Activated T-helper 17 cell treated with anti-CD3 and anti-CD28 coated beads, Interleukin-2, amount 50 U/mL, for 72 hours (primary cell): ENCODE measurements around the gene AMHR2. TPM values are rescaled to one million over a fixed set of nuclear protein-coding genes. Genes with fewer than 3 reads are reported as not detected.
A peak's percentile ranks its signal among the peaks of the same experiment; 100 is the strongest.

Source experiments
- ATAC-seq: fragments of 150-1000 bp; cut with Tn5 transposase; replicated peaks from 2 replicates; pipeline ENCODE4 v1.10.0; 2021; ENCODE audit warnings: mild to moderate bottlenecking, moderate library complexity
- H3K27ac Mint-ChIP-seq: one replicate; pipeline ENCODE4 v1.8.0; 2022; ENCODE audit warnings: mixed read lengths
- H3K27me3 Mint-ChIP-seq: one replicate; pipeline ENCODE4 v1.8.0; 2022; ENCODE audit warnings: mixed read lengths
- H3K36me3 Mint-ChIP-seq: one replicate; pipeline ENCODE4 v1.8.0; 2022; ENCODE audit warnings: low read depth, mild to moderate bottlenecking, mixed read lengths
- H3K4me1 Mint-ChIP-seq: one replicate; pipeline ENCODE4 v1.8.0; 2022; ENCODE audit warnings: mixed read lengths
- H3K4me3 Mint-ChIP-seq: one replicate; pipeline ENCODE4 v1.8.0; 2022; ENCODE audit warnings: mild to moderate bottlenecking, mixed read lengths
- H3K9me3 Mint-ChIP-seq: one replicate; pipeline ENCODE4 v1.8.0; 2022; ENCODE audit warnings: mixed read lengths
- total RNA-seq, 2 donors: library from RNA; stranded (reverse); gene quantifications; one replicate each; pipeline ENCODE4 v1.2.3, GENCODE V29; 2022

The AMHR2 gene
- total RNA-seq, 2 donors from 2014 or later: not detected

DNA sequence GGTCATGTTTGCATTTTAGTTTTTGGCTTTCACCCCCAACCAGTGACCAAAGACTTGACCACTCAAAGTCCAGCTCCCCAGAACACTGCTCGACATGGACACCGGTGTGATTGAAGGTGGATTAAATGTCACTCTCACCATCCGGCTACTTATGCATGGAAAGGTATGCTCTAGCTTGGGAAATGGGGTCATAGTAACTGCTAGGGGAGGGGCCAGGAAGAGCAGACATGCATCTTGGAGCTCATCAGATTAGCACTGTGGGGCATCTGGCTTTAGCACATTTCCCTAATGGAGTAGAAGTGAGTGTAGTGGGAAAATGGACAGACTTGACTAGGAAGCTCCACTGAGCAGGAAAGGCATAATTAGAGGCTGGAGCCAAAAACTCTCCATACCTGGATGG is 31.1 kb downstream of the AMHR2 start:
- H3K4me3 Mint-ChIP-seq: peak overlapping the region; percentile 80
- peaks cover 33% of the 10 kb centered on the region for H3K4me1 Mint-ChIP-seq
- H3K36me3 Mint-ChIP-seq: peaks cover 76% of the 10 kb centered on the region
- H3K27ac Mint-ChIP-seq: peak overlapping the region; percentile 87
- H3K9me3 Mint-ChIP-seq: no peaks in the 10 kb centered on the region
- no peaks in the 10 kb centered on the region for H3K27me3 Mint-ChIP-seq
- ATAC-seq: no peak

DNA sequence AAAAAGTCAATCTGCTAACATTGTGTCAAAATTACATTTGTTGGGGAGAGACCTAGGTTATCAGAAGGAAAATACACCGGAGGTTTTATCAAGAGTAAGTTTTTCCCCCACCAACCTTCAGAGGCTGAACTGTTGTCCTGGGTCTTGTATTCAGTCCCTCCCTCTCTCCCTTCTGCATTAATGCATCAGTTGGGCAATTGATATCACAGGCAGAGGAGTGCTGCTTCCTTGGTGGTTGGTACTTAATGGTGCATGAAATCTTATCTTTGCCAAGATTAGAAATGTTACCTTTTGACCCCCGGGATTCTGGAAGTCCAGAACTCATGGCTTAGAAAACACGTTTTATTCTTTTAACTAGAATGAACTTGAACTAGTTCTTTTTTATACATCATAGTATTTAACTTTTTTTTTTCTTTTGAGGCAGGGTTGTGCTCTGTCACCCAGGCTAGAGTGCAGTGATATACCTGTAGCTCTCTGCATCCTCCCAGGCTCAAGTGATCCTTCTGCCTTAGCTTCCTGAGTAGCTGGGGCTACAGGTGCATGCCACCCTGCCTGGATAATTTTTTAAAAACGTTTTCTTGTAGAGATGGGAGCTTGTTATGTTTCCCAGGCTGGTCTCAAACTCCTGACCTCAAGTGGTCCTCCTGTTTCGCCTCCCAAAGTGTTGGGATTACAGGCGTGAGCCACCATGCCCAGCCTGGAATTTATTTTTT is 33.2 kb downstream of the AMHR2 start:
- Mint-ChIP-seq H3K4me3 (no peak overlapping the region), H3K27ac (no peak overlapping the region)
- no peak for ATAC-seq

DNA sequence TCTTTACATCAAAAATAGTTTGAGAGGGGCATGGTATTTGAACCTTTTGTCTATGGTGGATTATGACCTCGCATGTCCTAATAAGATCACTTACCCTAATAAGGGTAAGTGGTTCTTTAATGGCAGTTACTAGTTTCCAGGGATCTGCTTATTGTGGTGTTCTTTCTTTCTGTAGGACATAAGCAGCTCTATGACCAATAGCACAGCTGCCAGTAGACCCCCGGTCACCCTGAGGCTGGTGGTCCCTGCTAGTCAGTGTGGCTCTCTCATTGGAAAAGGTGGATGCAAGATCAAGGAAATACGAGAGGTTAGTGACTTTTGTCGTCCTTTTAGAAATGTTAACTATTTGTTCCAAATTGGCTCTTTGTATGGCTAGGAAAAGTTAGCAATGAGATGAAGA is 35.4 kb downstream of the AMHR2 start:
- H3K4me3 Mint-ChIP-seq: no peak overlapping the region
- H3K9me3 Mint-ChIP-seq: no peaks in the 10 kb centered on the region
- H3K27ac Mint-ChIP-seq: no peak overlapping the region
- no peak for ATAC-seq
- no peaks in the 10 kb centered on the region for H3K27me3 Mint-ChIP-seq
- H3K36me3 Mint-ChIP-seq: peaks cover 100% of the 10 kb centered on the region
- H3K4me1 Mint-ChIP-seq: peaks cover 37% of the 10 kb centered on the region

More for the DNA sequence above, 33.2 kb downstream of the AMHR2 start:
- H3K9me3 Mint-ChIP-seq: no peaks in the 10 kb centered on the region
- no peaks in the 10 kb centered on the region for H3K27me3 Mint-ChIP-seq
- H3K36me3 Mint-ChIP-seq: peaks cover 97% of the 10 kb centered on the region
- peaks cover 38% of the 10 kb centered on the region for H3K4me1 Mint-ChIP-seq

DNA sequence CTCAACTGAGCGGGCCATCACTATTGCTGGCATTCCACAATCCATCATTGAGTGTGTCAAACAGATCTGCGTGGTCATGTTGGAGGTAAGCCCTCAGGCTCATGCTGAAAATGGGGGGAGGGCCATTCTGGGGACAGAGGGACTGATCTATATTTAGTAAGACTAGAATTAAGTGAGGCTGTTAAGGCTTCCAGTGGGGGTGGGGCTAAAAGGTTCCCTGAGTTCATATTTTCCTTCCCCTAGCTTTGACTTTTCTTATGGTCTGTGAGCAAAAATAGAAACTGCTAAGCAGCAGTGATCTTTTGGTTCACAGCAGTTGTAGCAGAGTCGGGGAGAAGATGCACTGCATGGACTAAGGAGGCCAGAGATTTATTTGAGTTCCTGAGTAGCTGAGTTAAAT is 37.4 kb downstream of the AMHR2 start:
- peak overlapping the region; percentile 80 for H3K27ac Mint-ChIP-seq
- no peak overlapping the region for H3K4me3 Mint-ChIP-seq
- no peak for ATAC-seq
- H3K9me3 Mint-ChIP-seq: no peaks in the 10 kb centered on the region
- H3K36me3 Mint-ChIP-seq: peaks cover 100% of the 10 kb centered on the region
- H3K27me3 Mint-ChIP-seq: no peaks in the 10 kb centered on the region
- peaks cover 29% of the 10 kb centered on the region for H3K4me1 Mint-ChIP-seq

DNA sequence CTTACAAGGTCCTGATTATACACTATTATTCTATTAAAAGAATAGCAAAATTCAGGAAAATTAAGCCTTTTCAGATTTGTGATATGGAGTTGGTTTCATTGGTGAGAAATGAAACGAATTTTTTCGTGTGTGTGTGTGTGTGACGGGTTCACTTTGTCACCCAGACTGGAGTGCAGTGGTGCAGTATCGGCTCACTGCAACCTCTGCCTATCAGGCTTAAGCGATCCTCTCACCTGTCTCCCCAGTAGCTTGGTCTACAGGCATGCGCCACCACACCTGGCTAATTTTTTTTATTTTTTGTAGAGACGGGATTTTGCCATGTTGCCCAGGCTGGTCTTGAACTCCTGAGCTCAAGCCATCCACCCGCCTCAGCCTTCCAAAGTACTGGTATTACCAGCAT is 37.9 kb downstream of the AMHR2 start:
- no peaks in the 10 kb centered on the region for H3K27me3 Mint-ChIP-seq
- no peaks in the 10 kb centered on the region for H3K9me3 Mint-ChIP-seq
- no peak overlapping the region for H3K27ac Mint-ChIP-seq
- H3K36me3 Mint-ChIP-seq: peaks cover 100% of the 10 kb centered on the region
- ATAC-seq: no peak
- H3K4me3 Mint-ChIP-seq: no peak overlapping the region
- H3K4me1 Mint-ChIP-seq: peaks cover 33% of the 10 kb centered on the region

DNA sequence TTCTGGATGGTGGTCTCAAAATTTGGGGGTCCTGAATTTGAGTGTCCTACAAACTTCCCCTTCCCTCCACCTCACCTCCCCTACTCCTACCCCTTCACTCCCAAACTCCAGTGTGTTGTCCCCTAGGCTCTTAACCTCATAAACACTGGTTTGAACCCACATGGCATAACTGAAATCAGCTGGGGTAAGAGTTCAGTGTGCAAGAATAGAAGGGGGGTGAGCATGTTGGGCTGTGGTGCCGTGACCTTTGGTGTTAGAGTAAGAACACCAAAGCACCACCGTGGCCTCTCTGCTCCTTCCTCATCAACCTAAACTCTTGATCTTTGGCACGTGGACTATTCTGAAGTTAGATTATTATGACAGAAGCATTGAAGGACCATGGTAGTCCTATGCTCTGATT is 39.3 kb downstream of the AMHR2 start:
- peak overlapping the region; percentile 48 for H3K27ac Mint-ChIP-seq
- peaks cover 38% of the 10 kb centered on the region for H3K4me1 Mint-ChIP-seq
- no peaks in the 10 kb centered on the region for H3K27me3 Mint-ChIP-seq
- H3K4me3 Mint-ChIP-seq: no peak overlapping the region
- ATAC-seq: no peak
- no peaks in the 10 kb centered on the region for H3K9me3 Mint-ChIP-seq
- peaks cover 100% of the 10 kb centered on the region for H3K36me3 Mint-ChIP-seq

DNA sequence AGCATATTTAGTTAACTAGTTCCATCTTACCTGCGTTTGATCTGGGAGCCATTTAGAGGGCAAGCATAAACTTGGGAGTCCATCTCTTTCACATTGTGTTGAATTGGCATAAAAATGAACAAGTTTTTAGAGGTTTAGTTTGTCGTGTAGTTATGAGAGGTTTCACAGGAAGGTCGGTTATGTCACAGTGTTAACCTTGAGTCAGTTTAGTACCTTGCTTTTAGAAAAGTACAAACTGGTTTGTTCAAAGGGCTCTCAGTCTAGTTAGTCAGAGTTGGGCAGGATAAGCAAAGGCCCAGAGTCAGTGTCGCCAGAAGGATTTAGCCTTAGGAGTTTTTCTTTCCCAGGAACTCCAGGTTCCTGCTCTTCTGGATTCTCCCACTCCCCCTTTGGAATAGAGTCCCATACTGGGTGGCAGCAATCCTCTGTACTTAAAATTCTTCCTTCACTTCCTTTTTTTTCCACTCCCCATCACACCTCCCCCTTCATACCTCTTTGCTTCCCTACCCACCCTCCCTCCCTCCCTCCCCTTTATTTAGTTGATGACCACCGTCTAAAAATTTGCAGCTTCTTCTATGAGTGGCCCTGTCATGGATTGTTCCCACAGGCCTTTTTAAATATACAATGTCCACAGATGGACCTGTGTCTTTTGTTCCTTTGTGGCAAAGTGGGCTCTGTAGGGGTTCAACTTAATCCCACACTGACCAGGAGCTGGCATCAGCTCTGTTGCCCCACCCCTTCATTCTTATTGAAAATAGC is 40.3 kb downstream of the AMHR2 start:
- Mint-ChIP-seq H3K36me3 (peaks cover 100% of the 10 kb centered on the region), H3K4me3 (no peak overlapping the region), H3K27me3 (no peaks in the 10 kb centered on the region), H3K27ac (peak overlapping the region; percentile 6), H3K4me1 (peaks cover 37% of the 10 kb centered on the region), H3K9me3 (no peaks in the 10 kb centered on the region)
- peak; percentile 39 for ATAC-seq

DNA sequence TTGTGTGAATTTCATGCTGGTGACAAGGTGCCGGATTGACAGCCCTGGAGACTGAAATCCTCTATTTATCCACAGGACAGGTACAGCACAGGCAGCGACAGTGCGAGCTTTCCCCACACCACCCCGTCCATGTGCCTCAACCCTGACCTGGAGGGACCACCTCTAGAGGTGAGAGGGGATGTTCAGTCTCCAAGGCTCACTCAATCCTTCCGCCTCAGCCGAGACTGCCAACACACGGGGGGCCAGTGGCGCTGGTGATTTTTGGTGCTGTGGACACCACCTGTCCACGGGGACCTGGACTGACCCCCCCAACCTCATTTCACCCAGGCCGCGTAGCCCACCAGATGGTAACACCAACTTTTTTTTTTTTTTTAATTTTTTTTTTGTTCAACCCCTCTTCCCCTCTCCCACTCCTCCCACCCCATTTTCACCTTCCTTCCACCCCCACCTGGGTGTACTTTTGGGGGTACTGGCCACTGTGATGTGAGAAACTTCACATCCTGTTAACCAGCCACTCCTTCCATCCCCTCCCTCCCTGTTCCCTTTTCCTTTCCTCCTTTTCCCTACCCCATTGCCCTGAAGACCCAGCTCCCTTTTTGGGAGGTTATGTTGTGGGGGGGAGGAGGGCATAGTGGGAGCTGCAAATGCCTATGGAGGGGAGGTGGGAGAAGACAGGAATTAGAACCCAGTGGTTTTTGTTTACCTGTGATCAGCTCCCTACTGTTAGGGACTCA is 41.2 kb downstream of the AMHR2 start:
- peaks cover 34% of the 10 kb centered on the region for H3K4me1 Mint-ChIP-seq
- H3K9me3 Mint-ChIP-seq: no peaks in the 10 kb centered on the region
- no peak for ATAC-seq
- no peak overlapping the region for H3K4me3 Mint-ChIP-seq
- H3K36me3 Mint-ChIP-seq: peaks cover 100% of the 10 kb centered on the region
- no peaks in the 10 kb centered on the region for H3K27me3 Mint-ChIP-seq
- H3K27ac Mint-ChIP-seq: peak overlapping the region; percentile 76

DNA sequence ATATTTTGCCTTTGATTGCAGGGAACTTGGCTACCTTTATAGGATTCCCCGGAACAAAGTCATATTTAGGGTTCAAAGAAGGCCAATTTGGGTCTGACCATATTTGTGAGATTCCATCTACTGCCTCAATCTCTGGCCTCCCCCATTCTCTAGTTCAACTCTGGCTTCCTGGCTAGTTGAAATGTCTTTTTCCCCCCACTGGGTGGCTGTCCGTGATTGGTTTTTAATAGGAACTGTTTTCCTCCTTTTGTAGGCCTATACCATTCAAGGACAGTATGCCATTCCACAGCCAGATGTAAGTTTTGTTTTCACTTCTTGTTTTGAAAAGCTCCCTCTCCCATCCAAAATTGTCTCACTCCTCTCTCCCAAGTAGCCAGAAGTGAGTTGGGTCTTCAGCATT is 42.0 kb downstream of the AMHR2 start:
- Mint-ChIP-seq H3K27me3 (no peaks in the 10 kb centered on the region), H3K36me3 (peaks cover 100% of the 10 kb centered on the region)

DNA sequence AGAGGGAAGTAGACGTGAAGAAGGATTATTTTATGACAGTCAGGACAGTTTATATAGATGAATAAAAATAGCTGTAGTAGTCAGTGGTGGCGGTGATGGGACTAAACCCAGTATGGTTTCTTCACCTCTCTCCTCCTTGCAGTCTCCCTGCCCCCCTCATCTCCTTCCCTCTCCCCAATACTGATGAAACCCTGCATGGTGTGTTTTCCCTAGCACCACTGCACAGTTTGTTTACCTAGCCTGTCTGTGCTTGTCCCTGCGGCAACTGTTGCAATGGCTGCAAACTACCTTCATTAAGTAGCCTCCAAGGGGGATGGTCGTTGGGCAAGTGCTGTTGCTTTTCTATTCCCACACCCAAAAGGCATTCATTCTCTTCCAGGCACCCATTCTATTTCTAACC is 43.0 kb downstream of the AMHR2 start:
- peaks cover 100% of the 10 kb centered on the region for H3K36me3 Mint-ChIP-seq
- H3K9me3 Mint-ChIP-seq: no peaks in the 10 kb centered on the region
- peaks cover 32% of the 10 kb centered on the region for H3K4me1 Mint-ChIP-seq
- H3K27me3 Mint-ChIP-seq: no peaks in the 10 kb centered on the region
- no peak for ATAC-seq
- no peak overlapping the region for H3K4me3 Mint-ChIP-seq
- peak overlapping the region; percentile 76 for H3K27ac Mint-ChIP-seq

More for the DNA sequence above, 42.0 kb downstream of the AMHR2 start:
- peak overlapping the region; percentile 76 for H3K27ac Mint-ChIP-seq
- no peak overlapping the region for H3K4me3 Mint-ChIP-seq
- H3K4me1 Mint-ChIP-seq: peaks cover 28% of the 10 kb centered on the region
- H3K9me3 Mint-ChIP-seq: no peaks in the 10 kb centered on the region
- ATAC-seq: no peak

DNA sequence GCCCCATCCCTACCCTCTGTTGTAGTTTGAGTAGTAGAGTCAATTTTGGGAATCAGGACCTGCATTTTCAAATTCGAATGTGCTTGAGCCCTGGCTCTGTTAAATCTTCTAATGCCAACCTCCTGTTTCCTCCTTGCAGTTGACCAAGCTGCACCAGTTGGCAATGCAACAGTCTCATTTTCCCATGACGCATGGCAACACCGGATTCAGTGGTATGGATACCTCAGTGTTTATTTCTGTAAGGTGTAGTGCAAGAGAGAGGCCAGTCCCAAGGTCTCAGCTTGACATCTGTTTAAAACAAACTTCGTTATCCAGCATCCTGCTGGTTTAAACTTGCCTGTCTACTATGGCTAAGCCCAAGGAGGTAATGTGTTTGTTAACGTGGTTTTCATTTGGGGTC is 43.4 kb downstream of the AMHR2 start:
- peak overlapping the region; percentile 76 for H3K27ac Mint-ChIP-seq
- ATAC-seq: no peak
- no peak overlapping the region for H3K4me3 Mint-ChIP-seq
- no peaks in the 10 kb centered on the region for H3K9me3 Mint-ChIP-seq
- peaks cover 36% of the 10 kb centered on the region for H3K4me1 Mint-ChIP-seq
- no peaks in the 10 kb centered on the region for H3K27me3 Mint-ChIP-seq
- H3K36me3 Mint-ChIP-seq: peaks cover 100% of the 10 kb centered on the region

DNA sequence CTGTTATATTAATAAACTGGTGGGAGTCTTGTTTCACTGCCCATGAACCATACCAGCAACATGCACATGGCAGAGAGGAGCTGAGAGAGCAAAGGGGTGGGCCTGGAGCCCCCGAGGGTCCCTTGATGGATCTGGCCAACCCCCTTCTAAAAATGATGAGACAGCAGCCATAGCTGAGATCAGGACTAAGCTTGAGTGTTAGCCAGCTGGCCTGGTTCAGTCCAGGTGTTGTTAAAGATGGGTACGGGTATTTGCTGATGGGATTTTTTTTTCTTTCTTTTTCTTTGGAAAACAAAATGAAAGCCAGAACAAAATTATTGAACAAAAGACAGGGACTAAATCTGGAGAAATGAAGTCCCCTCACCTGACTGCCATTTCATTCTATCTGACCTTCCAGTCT is 44.2 kb downstream of the AMHR2 start:
- peaks cover 100% of the 10 kb centered on the region for H3K36me3 Mint-ChIP-seq
- no peak for ATAC-seq
- H3K4me3 Mint-ChIP-seq: no peak overlapping the region
- no peaks in the 10 kb centered on the region for H3K9me3 Mint-ChIP-seq
- no peak overlapping the region for H3K27ac Mint-ChIP-seq
- H3K27me3 Mint-ChIP-seq: no peaks in the 10 kb centered on the region
- H3K4me1 Mint-ChIP-seq: peaks cover 39% of the 10 kb centered on the region

DNA sequence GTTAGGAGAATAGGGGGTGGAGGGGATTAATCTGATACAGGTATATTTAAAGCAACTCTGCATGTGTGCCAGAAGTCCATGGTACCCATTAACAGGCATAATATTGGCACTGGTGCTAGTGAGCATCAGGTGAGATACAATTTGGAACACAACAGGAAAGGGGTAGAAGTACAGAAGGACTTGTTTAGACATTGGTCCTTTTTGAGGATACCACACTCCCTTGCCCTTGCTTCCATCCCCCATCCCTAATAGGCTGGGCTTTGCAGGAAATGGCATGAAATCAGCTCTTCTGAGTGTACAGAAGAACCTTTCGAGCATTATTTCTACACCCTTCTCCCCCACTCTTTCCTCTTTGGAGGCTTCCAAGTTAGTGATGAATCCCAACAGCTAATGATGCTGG is 44.6 kb downstream of the AMHR2 start:
- peaks cover 100% of the 10 kb centered on the region for H3K36me3 Mint-ChIP-seq
- no peak for ATAC-seq
- peaks cover 39% of the 10 kb centered on the region for H3K4me1 Mint-ChIP-seq
- no peak overlapping the region for H3K27ac Mint-ChIP-seq
- no peak overlapping the region for H3K4me3 Mint-ChIP-seq
- no peaks in the 10 kb centered on the region for H3K27me3 Mint-ChIP-seq
- no peaks in the 10 kb centered on the region for H3K9me3 Mint-ChIP-seq

DNA sequence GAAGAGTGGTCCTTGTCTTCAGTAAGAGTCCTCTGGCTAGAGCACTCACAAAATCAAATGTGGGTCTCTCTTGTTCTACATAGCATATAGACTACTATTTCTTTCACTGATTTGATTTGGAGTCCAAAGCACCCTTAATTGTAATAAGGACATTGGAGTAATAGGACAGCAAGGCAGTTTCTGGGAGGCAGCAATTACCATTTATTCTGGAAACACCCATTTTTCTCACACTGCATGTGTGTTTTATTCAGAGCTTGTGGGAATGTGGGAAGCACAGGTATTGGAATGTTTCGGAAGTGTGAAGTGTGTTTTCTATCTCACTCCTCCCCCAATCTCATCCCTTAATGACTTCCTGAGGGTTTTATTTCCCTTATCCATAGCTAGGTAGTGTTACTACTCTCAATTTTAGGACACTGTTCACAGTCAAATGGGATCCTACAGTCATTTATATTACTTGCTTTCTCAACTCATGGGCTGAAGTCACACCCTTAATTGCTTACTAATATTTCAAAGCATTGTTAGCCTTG is 48.5 kb downstream of the AMHR2 start:
- peak overlapping the region; percentile 92 for H3K27ac Mint-ChIP-seq
- peaks cover 47% of the 10 kb centered on the region for H3K4me1 Mint-ChIP-seq
- no peaks in the 10 kb centered on the region for H3K27me3 Mint-ChIP-seq
- ATAC-seq: no peak
- no peaks in the 10 kb centered on the region for H3K9me3 Mint-ChIP-seq
- H3K4me3 Mint-ChIP-seq: peak overlapping the region; percentile 75
- peaks cover 100% of the 10 kb centered on the region for H3K36me3 Mint-ChIP-seq
